B cell (primary cell): ENCODE data around the gene GLB1L3. TPM values are rescaled to one million over a fixed set of nuclear protein-coding genes. Genes with fewer than 3 reads are reported as not detected.
"Not testable (repeated sequence)": the region's sequence is repeated elsewhere in the genome, so short reads cannot be mapped to it uniquely, and the experiment has no call there.

Source experiments
- ATAC-seq: fragments of 200-7000 bp; cut with Tn5 transposase; one replicate; pipeline ENCODE4 v1.10.0; 2021; ENCODE audit warnings: low read depth, mild to moderate bottlenecking, moderate number of reproducible peaks, moderate library complexity
- CTCF ChIA-PET: fragments of 350-600 bp; sonication (Branson Sonifier 250); formaldehyde crosslinking; loops from one replicate; lab custom pipeline; 2021; ENCODE audit warnings: antibody characterized with exemption, inconsistent platforms; lab: Charles Lee
- POLR2A ChIA-PET: fragments of 350-600 bp; sonication (Branson Sonifier 250); formaldehyde crosslinking; loops from one replicate; lab custom pipeline; 2021; ENCODE audit warnings: antibody characterized with exemption; lab: Charles Lee
- DNase-seq: peaks from one replicate; pipeline ENCODE4 v3.0.0; 2013
- H2AFZ ChIP-seq: 2 replicates; pipeline ENCODE4 v1.6.1; 2012; ENCODE audit warnings: mild to moderate bottlenecking, low read depth, low read length; ENCODE audit not compliant: insufficient read depth, poor library complexity, severe bottlenecking
- H3K27ac ChIP-seq, 2 donors: 1 replicate in 1 of 2; 2 replicates in 1 of 2; pipeline ENCODE4 v1.5.1; 2012 to 2013; ENCODE audit warnings: low read length in 2 of 2, mild to moderate bottlenecking in 2 of 2, moderate library complexity in 1 of 2
- H3K27me3 ChIP-seq, 4 experiments: fragments of 200-600 bp in 1 of 4; sonication (generic) in 1 of 4; replicated peaks in 1 of 4; 1 replicate in 2 of 4; 2 replicates in 2 of 4; pipeline versions ENCODE4 v1.6.1 to v1.7.0; 2013 to 2016; ENCODE audit warnings: low read length in 3 of 4, mild to moderate bottlenecking in 2 of 4, mixed read lengths in 1 of 4, moderate library complexity in 1 of 4; ENCODE audit not compliant: insufficient read depth in 4 of 4, control insufficient read depth in 3 of 4; ENCODE audit errors: control extremely low read depth in 1 of 4
- H3K36me3 ChIP-seq, 2 experiments: replicated peaks in 1 of 2; 1 replicate in 1 of 2; 2 replicates in 1 of 2; pipeline versions ENCODE4 v1.6.1 to v1.7.1; 2013; ENCODE audit warnings: low read length in 1 of 2; ENCODE audit not compliant: insufficient read depth in 2 of 2, control insufficient read depth in 1 of 2; ENCODE audit errors: control extremely low read depth in 1 of 2, extremely low read depth in 1 of 2
- H3K4me1 ChIP-seq, 2 donors: fragments of 200-600 bp in 1 of 2; sonication (generic) in 1 of 2; 1 replicate in 1 of 2; 2 replicates in 1 of 2; pipeline versions ENCODE4 v1.5.1 to v1.6.1; 2013 to 2017; ENCODE audit warnings: low read length in 2 of 2; ENCODE audit not compliant: control insufficient read depth in 2 of 2, insufficient read depth in 2 of 2
- H3K4me2 ChIP-seq: replicated peaks from 2 replicates; pipeline ENCODE3; 2012; ENCODE audit warnings: mild to moderate bottlenecking, low read depth, low read length; ENCODE audit not compliant: poor library complexity, severe bottlenecking
- H3K4me3 ChIP-seq, 5 experiments: fragments of 200-600 bp in 1 of 5; sonication (generic) in 1 of 5; 1 replicate in 3 of 5; 2 replicates in 2 of 5; pipeline versions ENCODE4 v1.5.1 to v1.7.0; 2011 to 2016; ENCODE audit warnings: low read length in 4 of 5, mild to moderate bottlenecking in 4 of 5, low read depth in 2 of 5, control low read depth in 1 of 5, moderate library complexity in 1 of 5; ENCODE audit not compliant: insufficient read depth in 1 of 5; ENCODE audit errors: control extremely low read depth in 1 of 5, extremely low read depth in 1 of 5
- H3K79me2 ChIP-seq: fragments of 200-600 bp; sonication (generic); one replicate; pipeline ENCODE4 v1.6.0; 2016; ENCODE audit warnings: low read length; ENCODE audit not compliant: control insufficient read depth, insufficient read depth
- H3K9ac ChIP-seq: fragments of 200-600 bp; sonication (generic); 2 replicates; pipeline ENCODE4 v1.6.1; 2017; ENCODE audit warnings: mild to moderate bottlenecking, low read length, moderate library complexity
- H3K9me3 ChIP-seq, 3 donors: one replicate each; pipeline versions ENCODE4 v1.6.1 to v1.7.1; 2013; ENCODE audit warnings: low read length in 2 of 3; ENCODE audit not compliant: control insufficient read depth in 2 of 3, insufficient read depth in 1 of 3; ENCODE audit errors: control extremely low read depth in 1 of 3
- H4K20me1 ChIP-seq: 2 replicates; pipeline ENCODE4 v1.6.0; 2012; ENCODE audit warnings: mild to moderate bottlenecking, low read length; ENCODE audit not compliant: insufficient read depth, control insufficient read depth, poor library complexity, severe bottlenecking
- H3K27ac Mint-ChIP-seq: one replicate; pipeline ENCODE4 v1.8.0; 2021; ENCODE audit warnings: mixed read lengths
- H3K27me3 Mint-ChIP-seq: one replicate; pipeline ENCODE4 v1.8.0; 2021; ENCODE audit warnings: mixed read lengths
- H3K4me1 Mint-ChIP-seq: one replicate; pipeline ENCODE4 v1.8.0; 2021; ENCODE audit warnings: mixed read lengths
- H3K4me3 Mint-ChIP-seq: one replicate; pipeline ENCODE4 v1.8.0; 2021; ENCODE audit warnings: mixed read lengths
- H3K9me3 Mint-ChIP-seq: one replicate; pipeline ENCODE4 v1.8.0; 2022; ENCODE audit warnings: mixed read lengths; ENCODE audit not compliant: insufficient read depth
- EZH2 ChIP-seq: IDR thresholded peaks from 2 replicates; pipeline ENCODE4 v1.6.1; 2012; ENCODE audit warnings: borderline replicate concordance, low read depth, mild to moderate bottlenecking, moderate library complexity, low read length; ENCODE audit not compliant: insufficient read depth, poor library complexity, severe bottlenecking
- whole genome bisulfite sequencing: methylation state at CpG from one replicate; pipeline ENCODE4 v1.1.5; 2013; ENCODE audit warnings: missing lambda C conversion rate; ENCODE audit not compliant: insufficient coverage; 5-methylcytosine and 5-hydroxymethylcytosine counted together
- intact Hi-C: fragments of 100-400 bp; cut with micrococcal nuclease; formaldehyde crosslinking; loops from one replicate; pipeline ENCODE4 v1.10.0; 2022
- polyA plus RNA-seq: library from polyadenylated mRNA; depleted of rRNA; stranded (reverse); fragments of >200 nt; gene quantifications from 2 replicates; pipeline ENCODE4 v1.2.3, GENCODE V29; 2012
- total RNA-seq, 2 donors: library from RNA; stranded (reverse); fragments of 120-200 nt in 1 of 2; gene quantifications; 1 replicate in 1 of 2; 2 replicates in 1 of 2; pipeline versions ENCODE4 v1.2.3 to v1.2.4, GENCODE V29; 2013 to 2022
- TF ChIP-seq, protein P1 (sequence below): fragments of 200-600 bp; IDR thresholded peaks from one replicate; pipeline ENCODE4 v1.8.0; 2022; ENCODE audit warnings: antibody characterized with exemption, mild to moderate bottlenecking

GLB1L3 gene
- total and polyA plus RNA-seq, 2 donors (not counting 1 experiment from before 2014, with no cell fraction given) = not detected

GRCh38 chr11:134283461-134284230 lies 7.5 kb downstream of the GLB1L3 start:
- DNase-seq (no peak), ATAC-seq (no peak)
- Histone ChIP-seq H3K4me2 (no peak overlapping the region), H3K4me3 (no peak overlapping the region), H2AFZ (no peak overlapping the region), H3K4me1 (no peaks in the 10 kb centered on the region), H4K20me1 (no peaks in the 10 kb centered on the region), H3K9me3 (peaks cover 0 to 1% (median 0%) of the 10 kb centered on the region in 3 donors), H3K27ac (no peak overlapping the region), H3K9ac (no peak overlapping the region), H3K27me3 (peaks cover 0 to 11% (median 2%) of the 10 kb centered on the region in 4 experiments), H3K36me3 (no peaks in the 10 kb centered on the region), H3K79me2 (no peaks in the 10 kb centered on the region)
- Mint-ChIP-seq H3K4me3 (no peak overlapping the region), H3K4me1 (no peaks in the 10 kb centered on the region), H3K9me3 (peaks cover 4% of the 10 kb centered on the region), H3K27me3 (peaks cover 42% of the 10 kb centered on the region), H3K27ac (no peak overlapping the region)
- POLR2A ChIA-PET = no interaction called here
- CTCF ChIA-PET = no interaction called here
- WGBS = 89% methylated on average over 16 of the region's 16 CpGs
- TF ChIP-seq EZH2 = no peak
- TF ChIP-seq, protein P1, sequence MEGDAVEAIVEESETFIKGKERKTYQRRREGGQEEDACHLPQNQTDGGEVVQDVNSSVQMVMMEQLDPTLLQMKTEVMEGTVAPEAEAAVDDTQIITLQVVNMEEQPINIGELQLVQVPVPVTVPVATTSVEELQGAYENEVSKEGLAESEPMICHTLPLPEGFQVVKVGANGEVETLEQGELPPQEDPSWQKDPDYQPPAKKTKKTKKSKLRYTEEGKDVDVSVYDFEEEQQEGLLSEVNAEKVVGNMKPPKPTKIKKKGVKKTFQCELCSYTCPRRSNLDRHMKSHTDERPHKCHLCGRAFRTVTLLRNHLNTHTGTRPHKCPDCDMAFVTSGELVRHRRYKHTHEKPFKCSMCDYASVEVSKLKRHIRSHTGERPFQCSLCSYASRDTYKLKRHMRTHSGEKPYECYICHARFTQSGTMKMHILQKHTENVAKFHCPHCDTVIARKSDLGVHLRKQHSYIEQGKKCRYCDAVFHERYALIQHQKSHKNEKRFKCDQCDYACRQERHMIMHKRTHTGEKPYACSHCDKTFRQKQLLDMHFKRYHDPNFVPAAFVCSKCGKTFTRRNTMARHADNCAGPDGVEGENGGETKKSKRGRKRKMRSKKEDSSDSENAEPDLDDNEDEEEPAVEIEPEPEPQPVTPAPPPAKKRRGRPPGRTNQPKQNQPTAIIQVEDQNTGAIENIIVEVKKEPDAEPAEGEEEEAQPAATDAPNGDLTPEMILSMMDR = no peak
- intact Hi-C loops = no loop called here

- H3K27ac Mint-ChIP-seq = not testable (repeated sequence)
These were observed 8.2 kb downstream of the GLB1L3 start for GRCh38 chr11:134284349-134284748.

More at GRCh38 chr11:134284349-134284748, 8.2 kb downstream of the GLB1L3 start:
- WGBS = 81% methylated on average over 3 of the region's 5 CpGs
- POLR2A ChIA-PET, H3K4me2 ChIP-seq, H3K9me3 Mint-ChIP-seq, H3K4me3 ChIP-seq, H3K27me3 ChIP-seq, CTCF ChIA-PET, DNase-seq, ATAC-seq, H2AFZ ChIP-seq, H3K4me3 Mint-ChIP-seq, H3K9me3 ChIP-seq, H4K20me1 ChIP-seq, H3K4me1 Mint-ChIP-seq, intact Hi-C loops, H3K4me1 ChIP-seq, H3K36me3 ChIP-seq, H3K9ac ChIP-seq, H3K27ac ChIP-seq, H3K79me2 ChIP-seq: not testable (repeated sequence)
- H3K27me3 Mint-ChIP-seq = peaks cover 37% of the 10 kb centered on the region
